ENCODE data around the gene F8.
"Not testable (repeated sequence)": the region's sequence is repeated elsewhere in the genome, so short reads cannot be mapped to it uniquely, and the experiment has no call there.

Gene F8

GRCh38 chrX:154821523-154821922 is 201.0 kb downstream of the F8 start:
- Histone ChIP-seq H3K9me2 (ENCODE audit: low read depth, low read length) (no peaks in the 10 kb centered on the region), H3K4me2 (ENCODE audit: low read length) (no peak overlapping the region), H3K79me2 (ENCODE audit: insufficient read depth, low read length) (no peaks in the 10 kb centered on the region), H3K4me3 (ENCODE audit: low read depth, low read length, poor library complexity, severe bottlenecking) (no peak overlapping the region), H3K36me3 (ENCODE audit: insufficient read depth, low read length) (no peaks in the 10 kb centered on the region; the same call in 1 of the 2 replicates), H3K27ac (ENCODE audit: low read depth, low read length, poor library complexity, severe bottlenecking) (no peak overlapping the region), H3F3A (ENCODE audit: insufficient read depth, low read length) (no peaks in the 10 kb centered on the region), H3K27me3 (ENCODE audit: insufficient read depth, low read length) (no peaks in the 10 kb centered on the region), H3K4me1 (ENCODE audit: insufficient read depth, low read length, severe bottlenecking) (peaks cover 18% of the 10 kb centered on the region), H3K9ac (ENCODE audit: low read length) (no peak overlapping the region), H4K20me1 (ENCODE audit: insufficient read depth, low read length) (no peaks in the 10 kb centered on the region), H3K9me3 (ENCODE audit: low read length) (no peaks in the 10 kb centered on the region), H2AFZ (ENCODE audit: low read length) (no peak overlapping the region)
- no peak for TF ChIP-seq CTCF (IDR thresholded peaks at IDR 0.05; ENCODE audit: low read length)
- TF ChIP-seq EZH2 (IDR thresholded peaks at IDR 0.05; ENCODE audit: borderline replicate concordance, low read length) = no peak

- H3K79me2 ChIP-seq (ENCODE audit: insufficient read depth, low read length) = no peaks in the 10 kb centered on the region
- H3K4me2 ChIP-seq (ENCODE audit: low read length) = peak overlapping the region; percentile 32
- no peaks in the 10 kb centered on the region for H3K27me3 ChIP-seq (ENCODE audit: insufficient read depth, low read length)
- no peaks in the 10 kb centered on the region for H3F3A ChIP-seq (ENCODE audit: insufficient read depth, low read length)
- H3K4me3 ChIP-seq (ENCODE audit: low read depth, low read length, poor library complexity, severe bottlenecking) = peak overlapping the region; percentile 9
- peaks cover 18% of the 10 kb centered on the region for H3K4me1 ChIP-seq (ENCODE audit: insufficient read depth, low read length, severe bottlenecking)
- H3K9me3 ChIP-seq (ENCODE audit: low read length) = no peaks in the 10 kb centered on the region
- no peaks in the 10 kb centered on the region for H4K20me1 ChIP-seq (ENCODE audit: insufficient read depth, low read length)
- no peaks in the 10 kb centered on the region for H3K9me2 ChIP-seq (ENCODE audit: low read depth, low read length)
- no peaks in the 10 kb centered on the region; the same call in 1 of the 2 replicates for H3K36me3 ChIP-seq (ENCODE audit: insufficient read depth, low read length)
- peak overlapping the region; percentile 63 for H3K27ac ChIP-seq (ENCODE audit: low read depth, low read length, poor library complexity, severe bottlenecking)
- no peak overlapping the region for H3K9ac ChIP-seq (ENCODE audit: low read length)
- TF ChIP-seq EZH2 (IDR thresholded peaks at IDR 0.05; ENCODE audit: borderline replicate concordance, low read length) = no peak
- no peak for TF ChIP-seq CTCF (IDR thresholded peaks at IDR 0.05; ENCODE audit: low read length)
- H2AFZ ChIP-seq (ENCODE audit: low read length) = peak overlapping the region; percentile 8; the same call in 1 of the 2 replicates
These were observed 202.7 kb downstream of the F8 start for GRCh38 chrX:154819771-154820341.

- peak overlapping the region; percentile 63 for H3K27ac ChIP-seq (ENCODE audit: low read depth, low read length, poor library complexity, severe bottlenecking)
- TF ChIP-seq CTCF (IDR thresholded peaks at IDR 0.05; ENCODE audit: low read length) (no peak), EZH2 (IDR thresholded peaks at IDR 0.05; ENCODE audit: borderline replicate concordance, low read length) (no peak)
- H4K20me1 ChIP-seq (ENCODE audit: insufficient read depth, low read length) = no peaks in the 10 kb centered on the region
- H3K9me3 ChIP-seq (ENCODE audit: low read length) = no peaks in the 10 kb centered on the region
- no peaks in the 10 kb centered on the region for H3K27me3 ChIP-seq (ENCODE audit: insufficient read depth, low read length)
- H2AFZ ChIP-seq (ENCODE audit: low read length) = peak overlapping the region; percentile 8; the same call in 1 of the 2 replicates
- no peaks in the 10 kb centered on the region for H3F3A ChIP-seq (ENCODE audit: insufficient read depth, low read length)
- no peaks in the 10 kb centered on the region for H3K79me2 ChIP-seq (ENCODE audit: insufficient read depth, low read length)
- H3K4me2 ChIP-seq (ENCODE audit: low read length) = peak overlapping the region; percentile 32
- H3K9ac ChIP-seq (ENCODE audit: low read length) = no peak overlapping the region
- no peak overlapping the region for H3K4me3 ChIP-seq (ENCODE audit: low read depth, low read length, poor library complexity, severe bottlenecking)
- H3K9me2 ChIP-seq (ENCODE audit: low read depth, low read length) = no peaks in the 10 kb centered on the region
- no peaks in the 10 kb centered on the region; the same call in 1 of the 2 replicates for H3K36me3 ChIP-seq (ENCODE audit: insufficient read depth, low read length)
- peaks cover 18% of the 10 kb centered on the region for H3K4me1 ChIP-seq (ENCODE audit: insufficient read depth, low read length, severe bottlenecking)
These were observed 203.4 kb downstream of the F8 start for GRCh38 chrX:154818916-154819770.

GRCh38 chrX:154817048-154817618 is 205.4 kb downstream of the F8 start:
- not testable (repeated sequence) for H3K9ac ChIP-seq (ENCODE audit: low read length); H3K36me3 ChIP-seq (ENCODE audit: insufficient read depth, low read length); H3K4me3 ChIP-seq (ENCODE audit: low read depth, low read length, poor library complexity, severe bottlenecking); H3K79me2 ChIP-seq (ENCODE audit: insufficient read depth, low read length); H3F3A ChIP-seq (ENCODE audit: insufficient read depth, low read length); H3K4me2 ChIP-seq (ENCODE audit: low read length); H2AFZ ChIP-seq (ENCODE audit: low read length); H3K9me3 ChIP-seq (ENCODE audit: low read length); H3K9me2 ChIP-seq (ENCODE audit: low read depth, low read length); H3K27ac ChIP-seq (ENCODE audit: low read depth, low read length, poor library complexity, severe bottlenecking); H3K27me3 ChIP-seq (ENCODE audit: insufficient read depth, low read length); H4K20me1 ChIP-seq (ENCODE audit: insufficient read depth, low read length)
- H3K4me1 ChIP-seq (ENCODE audit: insufficient read depth, low read length, severe bottlenecking) = peaks cover 18% of the 10 kb centered on the region

GRCh38 chrX:154816326-154816898 is 206.1 kb downstream of the F8 start:
- H3K9me3 ChIP-seq (ENCODE audit: low read length); H3K36me3 ChIP-seq (ENCODE audit: insufficient read depth, low read length); H3K27ac ChIP-seq (ENCODE audit: low read depth, low read length, poor library complexity, severe bottlenecking); H3K9me2 ChIP-seq (ENCODE audit: low read depth, low read length); H3K79me2 ChIP-seq (ENCODE audit: insufficient read depth, low read length); H3K4me3 ChIP-seq (ENCODE audit: low read depth, low read length, poor library complexity, severe bottlenecking); H2AFZ ChIP-seq (ENCODE audit: low read length); H3K4me2 ChIP-seq (ENCODE audit: low read length); H3F3A ChIP-seq (ENCODE audit: insufficient read depth, low read length); H3K9ac ChIP-seq (ENCODE audit: low read length); H4K20me1 ChIP-seq (ENCODE audit: insufficient read depth, low read length); H3K27me3 ChIP-seq (ENCODE audit: insufficient read depth, low read length): not testable (repeated sequence)
- peaks cover 18% of the 10 kb centered on the region for H3K4me1 ChIP-seq (ENCODE audit: insufficient read depth, low read length, severe bottlenecking)
